HG03571 (cell line): ENCODE data around the gene FAM78A.

ENCODE experiments used
- ATAC-seq: cut with Tn5 transposase; IDR thresholded peaks from one replicate; pipeline ENCODE4 v1.9.1; 2021; ENCODE audit not compliant: unreplicated experiment

FAM78A gene

GRCh38 chr9:131303381-131304321, 27.3 kb upstream of the FAM78A start:
- ATAC-seq: no peak

GRCh38 chr9:131302244-131303075, 26.1 kb upstream of the FAM78A start:
- no peak for ATAC-seq

- no peak for ATAC-seq
Measured at GRCh38 chr9:131300444-131300843, 24.1 kb upstream of the FAM78A start.

GRCh38 chr9:131299961-131300347, 23.6 kb upstream of the FAM78A start:
- ATAC-seq: no peak

GRCh38 chr9:131299346-131299960, 23.1 kb upstream of the FAM78A start:
- no peak for ATAC-seq

- no peak for ATAC-seq
Measured at GRCh38 chr9:131298816-131299215, 22.5 kb upstream of the FAM78A start.

GRCh38 chr9:131298341-131298740, 22.0 kb upstream of the FAM78A start:
- ATAC-seq: no peak

- ATAC-seq: no peak
Measured at GRCh38 chr9:131297903-131298302, 21.6 kb upstream of the FAM78A start.

GRCh38 chr9:131296906-131297500, 20.7 kb upstream of the FAM78A start:
- ATAC-seq: no peak

- no peak for ATAC-seq
Measured at GRCh38 chr9:131296460-131296859, 20.1 kb upstream of the FAM78A start.

GRCh38 chr9:131292937-131293336, 16.6 kb upstream of the FAM78A start:
- ATAC-seq: no peak

GRCh38 chr9:131291795-131292315, 15.5 kb upstream of the FAM78A start:
- no peak for ATAC-seq

GRCh38 chr9:131290767-131291370, 14.6 kb upstream of the FAM78A start:
- ATAC-seq: no peak

- ATAC-seq: no peak
Measured at GRCh38 chr9:131290036-131290766, 13.9 kb upstream of the FAM78A start.

GRCh38 chr9:131289301-131290035, 13.2 kb upstream of the FAM78A start, which contains the start of gene PLPP7:
Gene PLPP7, plus strand, starts transcription at chr9:131289723. Its CDS starts 275 bp downstream, at chr9:131289998.
- no peak for ATAC-seq

- ATAC-seq: no peak
Measured at GRCh38 chr9:131288217-131288616, 11.9 kb upstream of the FAM78A start.

GRCh38 chr9:131287359-131287758, 11.0 kb upstream of the FAM78A start:
- no peak for ATAC-seq

GRCh38 chr9:131284856-131285255, 8.5 kb upstream of the FAM78A start:
- ATAC-seq: no peak
